Kidney (tissue), 14 donors: ENCODE results near the gene SCAI. TPM values are rescaled to one million over a fixed set of nuclear protein-coding genes. Genes with fewer than 3 reads are reported as not detected.

Experiments
- DNase-seq, 5 donors: peaks; one replicate each; pipeline ENCODE4 v3.0.0-alpha.2; 2013 to 2020
- FAIRE-seq: peaks from 2 replicates; lab custom pipeline; 2012; peaks lifted over from hg19 to GRCh38; lab: Jason Lieb, UNC
- H3K27ac ChIP-seq, 2 donors: one replicate each; pipeline ENCODE4 v1.7.0; 2013; ENCODE audit warnings: low read depth in 2 of 2, low read length in 2 of 2, inconsistent platforms in 1 of 2
- H3K27me3 ChIP-seq: one replicate; pipeline ENCODE4 v1.7.1; 2013; ENCODE audit warnings: low read length, inconsistent platforms; ENCODE audit not compliant: control insufficient read depth, insufficient read depth
- H3K36me3 ChIP-seq, 3 donors: one replicate each; pipeline versions ENCODE4 v1.7.0 to v1.7.1; 2013; ENCODE audit warnings: low read length in 3 of 3, control low read depth in 1 of 3, inconsistent platforms in 1 of 3; ENCODE audit not compliant: insufficient read depth in 3 of 3, control insufficient read depth in 2 of 3
- H3K4me1 ChIP-seq, 3 donors: one replicate each; pipeline versions ENCODE4 v1.7.0 to v1.7.1; 2013; ENCODE audit warnings: low read length in 3 of 3, inconsistent platforms in 1 of 3, low read depth in 1 of 3; ENCODE audit not compliant: control insufficient read depth in 2 of 3, insufficient read depth in 2 of 3
- H3K4me3 ChIP-seq, 3 donors: one replicate each; pipeline versions ENCODE4 v1.7.0 to v1.8.1; 2013; ENCODE audit warnings: low read length in 3 of 3, control low read depth in 1 of 3, inconsistent platforms in 1 of 3
- H3K9ac ChIP-seq, 3 donors: one replicate each; pipeline versions ENCODE4 v1.7.0 to v1.7.1; 2013; ENCODE audit warnings: low read length in 3 of 3, control low read depth in 1 of 3, inconsistent platforms in 1 of 3
- H3K9me3 ChIP-seq, 3 donors: one replicate each; pipeline versions ENCODE4 v1.7.0 to v1.7.1; 2013; ENCODE audit warnings: low read length in 3 of 3, control low read depth in 1 of 3, inconsistent platforms in 1 of 3; ENCODE audit not compliant: control insufficient read depth in 2 of 3, insufficient read depth in 1 of 3
- CTCF ChIP-seq: IDR thresholded peaks from 3 replicates; pipeline ENCODE4 v1.5.1; 2012; ENCODE audit warnings: mild to moderate bottlenecking, moderate library complexity, borderline replicate concordance; ENCODE audit not compliant: insufficient read depth; ENCODE audit errors: extremely low read depth
- intact Hi-C: fragments of 100-400 bp; cut with DNase I; formaldehyde crosslinking; loops from one replicate; pipeline ENCODE4 v1.11.1; 2022
- polyA plus RNA-seq: library from polyadenylated mRNA; stranded (reverse); fragments of 350-450 nt; fragmentation: Illumina TruSeq; extraction: RNeasy Lipid Tissue Mini Kit (QIAGEN cat#74804); gene quantifications from one replicate; pipeline ENCODE4 v1.2.3, GENCODE V29; 2014; ENCODE audit warnings: low read depth, low replicate concordance; ENCODE audit not compliant: insufficient read depth
- total RNA-seq: library from RNA; stranded (reverse); fragmentation: NEBNext Ultra II Directional; extraction: Animal tissue kit (Norgen Biotek cat#: 25700); gene quantifications from one replicate; pipeline ENCODE4 v1.2.1, GENCODE V29; 2021
- donor health status: control.
- donor health status: control.
- donor health status: control.
- donor health status: control.
- donor health status: control.
- donor health status: DM: yes; HTN: yes; CAD: no.
- donor health status: Normal renal cell carcinoma (clear cell type).

SCAI gene
- total and polyA plus RNA-seq, 2 donors from 2014 or later = 1.4 to 6.9 TPM

GRCh38 chr9:125075997-125076396 is 67.3 kb downstream of the SCAI start:
- intact Hi-C loops = no loop called here
- Histone ChIP-seq H3K9ac (no peak overlapping the region), H3K4me1 (no peaks in the 10 kb centered on the region), H3K4me3 (no peak overlapping the region), H3K36me3 (no peaks in the 10 kb centered on the region), H3K27ac (no peak overlapping the region), H3K27me3 (no peaks in the 10 kb centered on the region), H3K9me3 (no peaks in the 10 kb centered on the region)
- TF ChIP-seq CTCF = no peak
- no peak for FAIRE-seq
- no peak for DNase-seq

GRCh38 chr9:125074976-125075375 is 68.4 kb downstream of the SCAI start:
- intact Hi-C loops = no loop called here
- no peaks in the 10 kb centered on the region for H3K36me3 ChIP-seq
- no peak for TF ChIP-seq CTCF
- H3K9me3 ChIP-seq = no peaks in the 10 kb centered on the region
- no peaks in the 10 kb centered on the region for H3K4me1 ChIP-seq
- H3K27me3 ChIP-seq = no peaks in the 10 kb centered on the region
- no peak overlapping the region for H3K4me3 ChIP-seq
- H3K9ac ChIP-seq = no peak overlapping the region
- H3K27ac ChIP-seq = no peak overlapping the region
- FAIRE-seq (no peak), DNase-seq (no peak)

GRCh38 chr9:125066839-125067619 is 76.3 kb downstream of the SCAI start:
- Histone ChIP-seq H3K9me3 (no peaks in the 10 kb centered on the region), H3K4me1 (peaks cover 0 to 2% (median 0%) of the 10 kb centered on the region in 3 donors), H3K9ac (no peak overlapping the region), H3K27ac (no peak overlapping the region), H3K4me3 (no peak overlapping the region), H3K27me3 (no peaks in the 10 kb centered on the region), H3K36me3 (no peaks in the 10 kb centered on the region)
- no peak for TF ChIP-seq CTCF
- DNase-seq (no peak), FAIRE-seq (no peak)
- intact Hi-C loops = no loop called here
